Endothelial cell of umbilical vein (primary cell): ENCODE measurements around the gene EML6. TPM values are rescaled to one million over a fixed set of nuclear protein-coding genes. Genes with fewer than 3 reads are reported as not detected.

ENCODE experiments used
- BruUV-seq: library from RNA; stranded (reverse); fragments of 400-500 nt; replicated peaks from 2 replicates; lab custom pipeline; 2021; lab: Mats Ljungman, UMichigan
- CTCF ChIA-PET: fragments of 300-600, 350-600 bp; sonication (Branson Sonifier 250); formaldehyde crosslinking; loops from one replicate; lab custom pipeline; 2021; ENCODE audit warnings: antibody characterized with exemption, inconsistent platforms; lab: Charles Lee
- POLR2A ChIA-PET: fragments of 300-600, 350-600 bp; sonication (Branson Sonifier 250); formaldehyde crosslinking; loops from one replicate; lab custom pipeline; 2021; ENCODE audit warnings: antibody characterized with exemption, inconsistent platforms; lab: Charles Lee
- DNase-seq: peaks from one replicate; pipeline ENCODE4 v3.0.0-alpha.2; 2011; ENCODE audit warnings: low read depth, low spot score
- FAIRE-seq: peaks from 2 replicates; lab custom pipeline; 2011; peaks lifted over from hg19 to GRCh38; lab: Jason Lieb, UNC
- H2AFZ ChIP-seq: 2 replicates; pipeline ENCODE4 v1.6.0; 2012; ENCODE audit warnings: low read depth, low read length, control low read depth, inconsistent platforms
- H3K27ac ChIP-seq: 2 replicates; pipeline ENCODE4 v1.5.1; 2011; ENCODE audit warnings: low read depth, mild to moderate bottlenecking, control low read depth, low read length, moderate library complexity; ENCODE audit not compliant: insufficient read depth
- H3K27me3 ChIP-seq, 2 experiments: 2 replicates each; pipeline versions ENCODE4 v1.6.0 to v1.6.1; 2011; ENCODE audit warnings: low read length in 2 of 2, mixed read lengths in 1 of 2; ENCODE audit not compliant: control insufficient read depth in 2 of 2, insufficient read depth in 2 of 2
- H3K36me3 ChIP-seq, 2 experiments: 2 replicates in 1 of 2; 3 replicates in 1 of 2; pipeline ENCODE4 v1.5.1; 2011; ENCODE audit warnings: low read length in 2 of 2, mild to moderate bottlenecking in 1 of 2, moderate library complexity in 1 of 2; ENCODE audit not compliant: control insufficient read depth in 2 of 2, insufficient read depth in 2 of 2; ENCODE audit errors: extremely low read depth in 1 of 2
- H3K4me1 ChIP-seq: 3 replicates; pipeline ENCODE4 v1.5.1; 2011; ENCODE audit warnings: mild to moderate bottlenecking, low read length; ENCODE audit not compliant: control insufficient read depth, insufficient read depth; ENCODE audit errors: extremely low read depth
- H3K4me2 ChIP-seq: 2 replicates; pipeline ENCODE4 v1.6.1; 2011; ENCODE audit warnings: low read length, control low read depth, mixed read lengths; ENCODE audit not compliant: insufficient read depth
- H3K4me3 ChIP-seq, 3 experiments: fragments of 200-600 bp in 1 of 3; sonication (generic), shearing (Covaris generic) in 1 of 3; replicated peaks in 1 of 3; 2 replicates each; pipeline ENCODE4 v1.5.1; 2011 to 2016; ENCODE audit warnings: control low read depth in 3 of 3, low read length in 3 of 3, mild to moderate bottlenecking in 2 of 3, inconsistent platforms in 1 of 3, low read depth in 1 of 3, moderate library complexity in 1 of 3; ENCODE audit not compliant: insufficient read depth in 1 of 3
- H3K79me2 ChIP-seq: 2 replicates; pipeline ENCODE4 v1.6.0; 2012; ENCODE audit warnings: low read length, inconsistent platforms; ENCODE audit not compliant: control insufficient read depth, insufficient read depth
- H3K9ac ChIP-seq: replicated peaks from 2 replicates; pipeline ENCODE3; 2011; ENCODE audit warnings: low read length, control low read depth; ENCODE audit not compliant: insufficient read depth; ENCODE audit errors: extremely low read depth
- H3K9me1 ChIP-seq: replicated peaks from 3 replicates; pipeline ENCODE4 v1.6.0; 2011; ENCODE audit warnings: mild to moderate bottlenecking, low read length; ENCODE audit not compliant: control insufficient read depth, insufficient read depth; ENCODE audit errors: extremely low read depth
- H3K9me3 ChIP-seq: replicated peaks from 2 replicates; pipeline ENCODE4 v1.5.1; 2012; ENCODE audit warnings: low read length, inconsistent platforms; ENCODE audit not compliant: control insufficient read depth, insufficient read depth
- H4K20me1 ChIP-seq: replicated peaks from 2 replicates; pipeline ENCODE3; 2011; ENCODE audit warnings: mild to moderate bottlenecking, low read length; ENCODE audit not compliant: control insufficient read depth, insufficient read depth; ENCODE audit errors: extremely low read depth
- EZH2 ChIP-seq: IDR thresholded peaks from 2 replicates; pipeline ENCODE4 v1.6.1; 2012; ENCODE audit warnings: borderline replicate concordance, low read depth, mild to moderate bottlenecking, moderate library complexity, low read length, inconsistent platforms; ENCODE audit not compliant: severe bottlenecking
- FOS ChIP-seq: IDR thresholded peaks from 2 replicates; pipeline ENCODE4 v1.6.1; 2011; ENCODE audit warnings: mild to moderate bottlenecking, low read length, moderate library complexity, borderline replicate concordance; ENCODE audit not compliant: insufficient read depth
- GATA2 ChIP-seq: IDR thresholded peaks from 2 replicates; pipeline ENCODE4 v1.7.0; 2011; ENCODE audit warnings: low read depth, mild to moderate bottlenecking, moderate library complexity, mixed read lengths, low read length; ENCODE audit not compliant: insufficient read length, insufficient read depth
- JUN ChIP-seq: IDR thresholded peaks from 2 replicates; pipeline ENCODE4 v1.6.1; 2011; ENCODE audit warnings: borderline replicate concordance, low read depth; ENCODE audit not compliant: insufficient read length, insufficient read depth
- MYC ChIP-seq: IDR thresholded peaks from one replicate; pipeline ENCODE4 v1.6.1; 2011; ENCODE audit warnings: mild to moderate bottlenecking, low read depth, low read length
- POLR2A ChIP-seq: IDR thresholded peaks from 2 replicates; pipeline ENCODE4 v1.6.1; 2012; ENCODE audit warnings: low read depth, mild to moderate bottlenecking, control low read depth, low read length
- POLR2AphosphoS5 ChIP-seq: IDR thresholded peaks from 2 replicates; pipeline ENCODE4 v1.6.1; 2012; ENCODE audit warnings: low read depth, mild to moderate bottlenecking, control low read depth, low read length, moderate library complexity; ENCODE audit not compliant: insufficient read depth
- dilution Hi-C: fragments of 300-500 bp; cut with MboI; formaldehyde crosslinking; loops from one replicate; pipeline ENCODE4 v1.15.0; 2019; ENCODE audit warnings: low sequenced_read_pairs; ENCODE audit not compliant: extremely low pct_ligation_motif_present
- intact Hi-C: fragments of 100-400 bp; cut with micrococcal nuclease; formaldehyde crosslinking; loops from one replicate; pipeline ENCODE4 v1.10.0; 2022
- polyA plus RNA-seq, 4 experiments: library from polyadenylated mRNA; depleted of rRNA in 3 of 4; stranded (reverse) in 3 of 4; unstranded in 1 of 4; fragments of >200 nt; gene quantifications; 2 replicates each; pipeline versions ENCODE4 v1.2.1 to v1.2.3, GENCODE V29; 2011 to 2012; ENCODE audit warnings: missing spikeins in 1 of 4
- total RNA-seq: library from RNA; stranded (reverse); gene quantifications from 2 replicates; pipeline ENCODE4 v1.2.3, GENCODE V29; 2021
- TF ChIP-seq, protein P1 (sequence below), 2 donors: IDR thresholded peaks; 1 replicate in 1 of 2; 2 replicates in 1 of 2; pipeline ENCODE4 v1.5.1; 2011; ENCODE audit warnings: low read length in 2 of 2, mild to moderate bottlenecking in 2 of 2, moderate library complexity in 2 of 2, control low read depth in 1 of 2, inconsistent platforms in 1 of 2, low read depth in 1 of 2; ENCODE audit not compliant: insufficient read depth in 1 of 2; ENCODE audit errors: extremely low read depth in 1 of 2
- TF ChIP-seq, protein P2 (sequence below): IDR thresholded peaks from 2 replicates; pipeline ENCODE4 v1.6.1; 2011; ENCODE audit not compliant: insufficient read depth, insufficient read length

EML6 gene
- total and polyA plus RNA-seq, 2 donors (not counting 3 experiments of a cell fraction or from before 2014, with no cell fraction given), result 0.79 to 2.1 TPM

DNA sequence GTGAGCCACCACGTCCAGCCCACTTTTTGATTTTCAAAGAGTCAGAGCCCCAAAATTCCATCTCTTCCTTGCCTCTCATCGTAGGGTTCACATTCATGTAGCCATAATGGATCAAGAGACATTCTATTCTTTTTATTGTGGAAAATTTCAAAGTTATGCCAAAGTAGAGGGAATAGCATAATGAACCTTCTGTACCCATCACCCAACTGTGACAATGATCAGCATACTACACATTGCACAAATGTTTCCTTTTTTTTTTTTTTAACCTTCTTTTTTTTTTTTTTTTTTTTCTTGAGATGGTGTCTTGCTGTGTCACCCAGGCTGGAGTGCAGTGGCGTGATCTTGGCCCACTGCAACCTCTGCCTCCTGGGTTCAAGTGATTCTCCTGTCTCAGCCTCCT is 162.4 kb downstream of the EML6 start:
- dilution Hi-C loops (no loop called here), intact Hi-C loops (no loop called here)
- TF ChIP-seq FOS (no peak), POLR2A (no peak), MYC (no peak), GATA2 (no peak), POLR2AphosphoS5 (no peak), JUN (no peak), EZH2 (no peak)
- TF ChIP-seq, protein P1, sequence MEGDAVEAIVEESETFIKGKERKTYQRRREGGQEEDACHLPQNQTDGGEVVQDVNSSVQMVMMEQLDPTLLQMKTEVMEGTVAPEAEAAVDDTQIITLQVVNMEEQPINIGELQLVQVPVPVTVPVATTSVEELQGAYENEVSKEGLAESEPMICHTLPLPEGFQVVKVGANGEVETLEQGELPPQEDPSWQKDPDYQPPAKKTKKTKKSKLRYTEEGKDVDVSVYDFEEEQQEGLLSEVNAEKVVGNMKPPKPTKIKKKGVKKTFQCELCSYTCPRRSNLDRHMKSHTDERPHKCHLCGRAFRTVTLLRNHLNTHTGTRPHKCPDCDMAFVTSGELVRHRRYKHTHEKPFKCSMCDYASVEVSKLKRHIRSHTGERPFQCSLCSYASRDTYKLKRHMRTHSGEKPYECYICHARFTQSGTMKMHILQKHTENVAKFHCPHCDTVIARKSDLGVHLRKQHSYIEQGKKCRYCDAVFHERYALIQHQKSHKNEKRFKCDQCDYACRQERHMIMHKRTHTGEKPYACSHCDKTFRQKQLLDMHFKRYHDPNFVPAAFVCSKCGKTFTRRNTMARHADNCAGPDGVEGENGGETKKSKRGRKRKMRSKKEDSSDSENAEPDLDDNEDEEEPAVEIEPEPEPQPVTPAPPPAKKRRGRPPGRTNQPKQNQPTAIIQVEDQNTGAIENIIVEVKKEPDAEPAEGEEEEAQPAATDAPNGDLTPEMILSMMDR (IDR thresholded peaks at IDR 0.05; ENCODE audit: extremely low read depth in 1 of 2, insufficient read depth in 1 of 2, low read depth in 1 of 2, low read length in 2 of 2), result no peak
- TF ChIP-seq, protein P2, sequence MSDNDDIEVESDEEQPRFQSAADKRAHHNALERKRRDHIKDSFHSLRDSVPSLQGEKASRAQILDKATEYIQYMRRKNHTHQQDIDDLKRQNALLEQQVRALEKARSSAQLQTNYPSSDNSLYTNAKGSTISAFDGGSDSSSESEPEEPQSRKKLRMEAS, result no peak
- Histone ChIP-seq H3K4me2 (no peak overlapping the region), H3K27me3 (peaks cover 15 to 17% of the 10 kb centered on the region in 2 experiments), H3K9ac (no peak overlapping the region), H4K20me1 (no peaks in the 10 kb centered on the region), H3K9me3 (no peaks in the 10 kb centered on the region), H3K79me2 (no peaks in the 10 kb centered on the region), H3K27ac (no peak overlapping the region), H3K36me3 (no peaks in the 10 kb centered on the region), H3K9me1 (no peaks in the 10 kb centered on the region), H3K4me1 (no peaks in the 10 kb centered on the region), H2AFZ (no peak overlapping the region), H3K4me3 (no peak overlapping the region)
- FAIRE-seq (no peak), DNase-seq (no peak)
- ChIA-PET POLR2A (no interaction called here), CTCF (interaction anchor here (0.7 to 2.0 kb wide), 2 partner anchors 9 to 14 kb away, joined by 4 to 5 read pairs; no protein-coding TSS in a partner anchor)
- BruUV-seq, result no TSS peak
